Measurements from ENCODE around the gene TNS3. TPM values are rescaled to one million over a fixed set of nuclear protein-coding genes. Genes with fewer than 3 reads are reported as not detected.

Gene TNS3
- total RNA-seq, 1 experiment from 2014 or later, result 9.5 TPM

DNA sequence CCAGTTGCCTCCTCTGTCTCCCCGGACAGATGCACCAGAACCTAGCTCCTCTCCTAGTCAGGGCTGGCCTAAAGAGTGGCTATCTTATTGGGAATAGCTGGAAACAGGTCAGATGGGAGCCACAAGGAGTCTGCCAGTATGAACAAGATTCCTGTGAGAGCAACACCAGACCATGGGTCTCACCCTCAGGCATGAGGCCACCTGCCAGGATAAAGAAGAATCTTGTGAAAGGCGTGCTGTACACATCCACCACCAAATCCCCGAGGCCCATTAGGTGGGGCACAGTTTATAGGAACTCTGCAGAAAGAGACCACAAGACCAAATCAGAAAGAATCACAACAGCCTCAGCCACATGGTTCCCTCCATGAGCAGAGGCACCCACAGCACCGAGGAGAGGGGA is 325.9 kb downstream of the TNS3 start:
- Histone ChIP-seq H4K91ac (ENCODE audit: insufficient read length, low read depth, low read length) (no peak overlapping the region), H3K79me1 (ENCODE audit: insufficient read depth, low read depth, low read length, poor library complexity, severe bottlenecking) (no peaks in the 10 kb centered on the region), H2AFZ (ENCODE audit: low read length) (no peak overlapping the region), H3K23ac (ENCODE audit: insufficient read length, low read depth, low read length) (no peak overlapping the region), H3K79me2 (ENCODE audit: insufficient read depth, low read length) (no peaks in the 10 kb centered on the region), H3K4me2 (ENCODE audit: insufficient read depth, insufficient read length, low read length) (no peak overlapping the region), H3K9ac (ENCODE audit: extremely low read depth, insufficient read length, low read length) (no peak overlapping the region), H3K4me1 (ENCODE audit: insufficient read depth, low read length) (no peaks in the 10 kb centered on the region), H3K14ac (ENCODE audit: insufficient read depth, low read length) (no peak overlapping the region), H2BK12ac (ENCODE audit: insufficient read length, low read depth, low read length) (no peak overlapping the region), H2AK5ac (ENCODE audit: insufficient read length, low read length) (no peak overlapping the region), H3K27me3 (ENCODE audit: insufficient read depth, low read length) (no peaks in the 10 kb centered on the region; the same call in 1 of the 2 replicates), H4K5ac (ENCODE audit: insufficient read length, low read depth, low read length) (no peak overlapping the region), H2BK5ac (ENCODE audit: insufficient read length, low read length) (no peak overlapping the region), H2BK120ac (ENCODE audit: low read depth, low read length, poor library complexity, severe bottlenecking) (no peak overlapping the region), H2BK15ac (ENCODE audit: low read depth, low read length) (no peak overlapping the region), H3K56ac (ENCODE audit: insufficient read length, low read depth, low read length) (no peak overlapping the region), H3K18ac (ENCODE audit: insufficient read length, low read depth, low read length) (no peak overlapping the region), H2BK20ac (ENCODE audit: low read depth, low read length, poor library complexity, severe bottlenecking) (no peak overlapping the region), H4K8ac (replicated peaks; ENCODE audit: insufficient read length, low read depth, low read length) (no peak overlapping the region), H3K27ac (ENCODE audit: insufficient read length, low read depth, low read length) (no peak overlapping the region), H3T11ph (ENCODE audit: low read length) (no peak overlapping the region), H3K4ac (ENCODE audit: low read depth, low read length) (no peak overlapping the region), H3K9me3 (ENCODE audit: control insufficient read depth, low read depth, low read length) (no peaks in the 10 kb centered on the region), H4K20me1 (ENCODE audit: control insufficient read depth, insufficient read depth, insufficient read length) (no peaks in the 10 kb centered on the region), H3K23me2 (ENCODE audit: insufficient read length, low read depth, low read length, poor library complexity, severe bottlenecking) (peaks cover 6% of the 10 kb centered on the region)
- WGBS (ENCODE audit: extremely low coverage, insufficient read length, low lambda C conversion rate), result no CpG with 5 or more reads among the region's 4 CpGs
- Mint-ChIP-seq H3K36me3 (ENCODE audit: insufficient read depth in 1 of 3, low read depth in 3 of 3) (peaks cover 0 to 5% (median 4%) of the 10 kb centered on the region in 3 experiments; a peak in 4 of 7 replicates), H3K4me1 (peaks cover 13 to 14% of the 10 kb centered on the region in 2 experiments), H3K27me3 (ENCODE audit: low read depth) (peaks cover 62% of the 10 kb centered on the region), H3K9me3 (peaks cover 6 to 8% of the 10 kb centered on the region in 2 experiments; a peak in 4 of 5 replicates), H3K4me3 (no peak overlapping the region), H3K27ac (no peak overlapping the region)
- TF ChIP-seq, protein P1, sequence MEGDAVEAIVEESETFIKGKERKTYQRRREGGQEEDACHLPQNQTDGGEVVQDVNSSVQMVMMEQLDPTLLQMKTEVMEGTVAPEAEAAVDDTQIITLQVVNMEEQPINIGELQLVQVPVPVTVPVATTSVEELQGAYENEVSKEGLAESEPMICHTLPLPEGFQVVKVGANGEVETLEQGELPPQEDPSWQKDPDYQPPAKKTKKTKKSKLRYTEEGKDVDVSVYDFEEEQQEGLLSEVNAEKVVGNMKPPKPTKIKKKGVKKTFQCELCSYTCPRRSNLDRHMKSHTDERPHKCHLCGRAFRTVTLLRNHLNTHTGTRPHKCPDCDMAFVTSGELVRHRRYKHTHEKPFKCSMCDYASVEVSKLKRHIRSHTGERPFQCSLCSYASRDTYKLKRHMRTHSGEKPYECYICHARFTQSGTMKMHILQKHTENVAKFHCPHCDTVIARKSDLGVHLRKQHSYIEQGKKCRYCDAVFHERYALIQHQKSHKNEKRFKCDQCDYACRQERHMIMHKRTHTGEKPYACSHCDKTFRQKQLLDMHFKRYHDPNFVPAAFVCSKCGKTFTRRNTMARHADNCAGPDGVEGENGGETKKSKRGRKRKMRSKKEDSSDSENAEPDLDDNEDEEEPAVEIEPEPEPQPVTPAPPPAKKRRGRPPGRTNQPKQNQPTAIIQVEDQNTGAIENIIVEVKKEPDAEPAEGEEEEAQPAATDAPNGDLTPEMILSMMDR (conservative IDR thresholded peaks at IDR 0.05), result no peak
- no peak for DNase-seq
